WTC11 (cell line): Measurements from ENCODE around the gene IFITM5. TPM values are rescaled to one million over a fixed set of nuclear protein-coding genes. Genes with fewer than 3 reads are reported as not detected.
A peak's percentile ranks its signal among the peaks of the same experiment; 100 is the strongest.

Experiments
- ATAC-seq: fragments of 200-7000 bp; cut with Tn5 transposase; 2 replicates; pipeline ENCODE4 v1.10.0; 2021; ENCODE audit warnings: mild to moderate bottlenecking, moderate library complexity
- CTCF ChIA-PET: fragments of 300-600 bp; sonication (Branson Sonifier 250); formaldehyde crosslinking; loops from one replicate; lab custom pipeline; 2021; ENCODE audit warnings: antibody characterized with exemption; lab: Charles Lee
- POLR2A ChIA-PET: fragments of 350-600 bp; sonication (Branson Sonifier 250); formaldehyde crosslinking; loops from one replicate; lab custom pipeline; 2021; ENCODE audit warnings: antibody characterized with exemption; lab: Charles Lee
- DNase-seq: peaks from one replicate; pipeline ENCODE4 v3.0.0; 2021; ENCODE audit warnings: low spot score
- H3K27ac Mint-ChIP-seq: 2 replicates; pipeline ENCODE4 v1.8.0; 2021; ENCODE audit warnings: mixed read lengths
- H3K27me3 Mint-ChIP-seq: 2 replicates; pipeline ENCODE4 v1.8.0; 2021; ENCODE audit warnings: low read depth, mild to moderate bottlenecking, moderate library complexity, mixed read lengths
- H3K36me3 Mint-ChIP-seq: 2 replicates; pipeline ENCODE4 v1.8.0; 2021; ENCODE audit warnings: mixed read lengths
- H3K4me1 Mint-ChIP-seq: 2 replicates; pipeline ENCODE4 v1.8.0; 2022; ENCODE audit warnings: mixed read lengths
- H3K4me3 Mint-ChIP-seq: 2 replicates; pipeline ENCODE4 v1.8.0; 2021; ENCODE audit warnings: mild to moderate bottlenecking, moderate library complexity, mixed read lengths
- H3K9me3 Mint-ChIP-seq: 2 replicates; pipeline ENCODE4 v1.8.0; 2021; ENCODE audit warnings: mixed read lengths
- HMGA2 ChIP-seq: fragments of 250-450 bp; sonication (Bioruptor Pico); IDR thresholded peaks from 2 replicates; pipeline ENCODE4 v1.4.0; 2021; ENCODE audit warnings: mild to moderate bottlenecking, moderate library complexity
- NR2C2 ChIP-seq: sonication (generic); formaldehyde crosslinking; IDR thresholded peaks from 2 replicates; pipeline ENCODE4 v1.8.0; 2022; ENCODE audit warnings: mild to moderate bottlenecking, missing genetic modification reagents
- RORB ChIP-seq: fragments of 250-450 bp; sonication (Bioruptor Pico); IDR thresholded peaks from 2 replicates; pipeline ENCODE4 v1.9.0; 2021; ENCODE audit warnings: mild to moderate bottlenecking
- SP1 ChIP-seq: sonication (generic); formaldehyde crosslinking; conservative IDR thresholded peaks from 2 replicates; pipeline ENCODE4 v1.8.1; 2022; ENCODE audit warnings: missing genetic modification reagents
- TEAD1 ChIP-seq: sonication (generic); formaldehyde crosslinking; IDR thresholded peaks from 2 replicates; pipeline ENCODE4 v1.8.0; 2022; ENCODE audit warnings: mild to moderate bottlenecking, missing genetic modification reagents
- TEAD4 ChIP-seq: sonication (generic); formaldehyde crosslinking; IDR thresholded peaks from 2 replicates; pipeline ENCODE4 v1.8.0; 2022; ENCODE audit warnings: mild to moderate bottlenecking, missing genetic modification reagents
- ZNF138 ChIP-seq: sonication (generic); formaldehyde crosslinking; conservative IDR thresholded peaks from 2 replicates; pipeline ENCODE4 v1.8.1; 2022; ENCODE audit warnings: mild to moderate bottlenecking, moderate library complexity, missing genetic modification reagents
- ZNF232 ChIP-seq: sonication (generic); formaldehyde crosslinking; IDR thresholded peaks from 2 replicates; pipeline ENCODE4 v1.8.0; 2022; ENCODE audit warnings: mild to moderate bottlenecking, missing genetic modification reagents
- ZNF416 ChIP-seq: fragments of 250-450 bp; sonication (Bioruptor Pico); IDR thresholded peaks from 2 replicates; pipeline ENCODE4 v1.9.0; 2021; ENCODE audit warnings: mild to moderate bottlenecking, inconsistent platforms
- total RNA-seq: library from RNA; stranded (reverse); gene quantifications from 3 replicates; pipeline ENCODE4 v1.2.3, GENCODE V29; 2021
- TF ChIP-seq, protein P1 (sequence below): sonication (generic); formaldehyde crosslinking; IDR thresholded peaks from 2 replicates; pipeline ENCODE4 v1.8.1; 2022; ENCODE audit warnings: mild to moderate bottlenecking, missing genetic modification reagents, moderate library complexity, borderline replicate concordance
- TF ChIP-seq, protein P2 (sequence below): fragments of 250-450 bp; sonication (Bioruptor Pico); IDR thresholded peaks from 2 replicates; pipeline ENCODE4 v1.9.0; 2021; ENCODE audit warnings: mild to moderate bottlenecking
- TF ChIP-seq, protein P3 (sequence below): fragments of 250-450 bp; sonication (Bioruptor Pico); IDR thresholded peaks from 2 replicates; pipeline ENCODE4 v1.8.0; 2021; ENCODE audit warnings: mild to moderate bottlenecking
- TF ChIP-seq, protein P4 (sequence below): sonication (generic); formaldehyde crosslinking; IDR thresholded peaks from 2 replicates; pipeline ENCODE4 v1.8.1; 2022; ENCODE audit warnings: missing genetic modification reagents, borderline replicate concordance
- TF ChIP-seq, protein P5 (sequence below): sonication (generic); formaldehyde crosslinking; IDR thresholded peaks from 2 replicates; pipeline ENCODE4 v1.8.1; 2022; ENCODE audit warnings: mild to moderate bottlenecking, moderate library complexity, missing genetic modification reagents
- TF ChIP-seq, protein P6 (sequence below): sonication (generic); formaldehyde crosslinking; IDR thresholded peaks from 2 replicates; pipeline ENCODE4 v1.8.1; 2023; ENCODE audit warnings: mild to moderate bottlenecking, moderate library complexity, missing genetic modification reagents

Gene IFITM5
- total RNA-seq, 1 experiment from 2014 or later, result not detected

DNA sequence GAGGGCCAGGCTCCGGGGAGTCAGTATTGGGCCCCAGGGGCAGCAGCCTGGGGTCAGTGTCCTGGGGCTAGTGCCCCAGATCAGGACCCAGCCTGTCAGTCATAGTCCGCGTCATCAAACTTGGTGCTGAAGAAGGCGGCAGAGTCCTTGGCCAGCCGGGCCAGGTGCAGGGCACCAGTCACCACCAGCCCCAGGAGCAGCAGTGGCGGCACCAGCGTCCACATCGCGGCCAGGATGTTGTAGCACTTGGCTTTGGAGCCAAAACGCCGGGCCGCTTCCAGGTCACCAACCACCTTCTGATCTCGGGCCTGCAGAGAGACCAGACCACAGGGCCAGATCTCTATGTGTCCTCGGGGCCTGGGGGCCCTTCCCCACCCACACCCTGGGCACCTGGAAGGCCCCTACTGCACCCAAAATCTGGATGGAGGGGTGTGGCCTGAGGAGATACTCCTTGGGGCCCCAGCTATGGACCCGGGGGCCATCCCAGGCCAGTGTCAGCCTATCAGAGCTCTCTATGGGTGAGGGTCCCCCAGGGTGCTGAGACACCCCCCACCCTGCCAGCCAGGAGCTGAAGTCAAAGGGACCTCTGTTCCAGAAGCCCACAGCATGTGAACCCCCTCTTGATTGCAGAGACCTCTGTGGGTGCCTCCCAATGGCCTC, 790 bp downstream of the IFITM5 start:
- Mint-ChIP-seq H3K36me3 (peaks cover 4% of the 10 kb centered on the region; the same call in 1 of the 2 replicates), H3K27ac (no peak overlapping the region), H3K4me1 (peaks cover 41% of the 10 kb centered on the region), H3K9me3 (no peaks in the 10 kb centered on the region), H3K27me3 (no peaks in the 10 kb centered on the region), H3K4me3 (no peak overlapping the region)
- POLR2A ChIA-PET, result interaction anchor here (0.5 to 1.4 kb wide), 5 partner anchors 16 to 118 kb away, joined by 3 to 4 read pairs (median 3); no protein-coding TSS in a partner anchor
- TF ChIP-seq, protein P1, sequence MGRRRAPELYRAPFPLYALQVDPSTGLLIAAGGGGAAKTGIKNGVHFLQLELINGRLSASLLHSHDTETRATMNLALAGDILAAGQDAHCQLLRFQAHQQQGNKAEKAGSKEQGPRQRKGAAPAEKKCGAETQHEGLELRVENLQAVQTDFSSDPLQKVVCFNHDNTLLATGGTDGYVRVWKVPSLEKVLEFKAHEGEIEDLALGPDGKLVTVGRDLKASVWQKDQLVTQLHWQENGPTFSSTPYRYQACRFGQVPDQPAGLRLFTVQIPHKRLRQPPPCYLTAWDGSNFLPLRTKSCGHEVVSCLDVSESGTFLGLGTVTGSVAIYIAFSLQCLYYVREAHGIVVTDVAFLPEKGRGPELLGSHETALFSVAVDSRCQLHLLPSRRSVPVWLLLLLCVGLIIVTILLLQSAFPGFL (CRISPR knock-in tag), result no peak
- TF ChIP-seq SP1 (CRISPR knock-in tag) (0 out of 2 replicates have a peak, but pooled peaks have one; percentile 45), NR2C2 (CRISPR knock-in tag) (no peak)
- TF ChIP-seq, protein P2, sequence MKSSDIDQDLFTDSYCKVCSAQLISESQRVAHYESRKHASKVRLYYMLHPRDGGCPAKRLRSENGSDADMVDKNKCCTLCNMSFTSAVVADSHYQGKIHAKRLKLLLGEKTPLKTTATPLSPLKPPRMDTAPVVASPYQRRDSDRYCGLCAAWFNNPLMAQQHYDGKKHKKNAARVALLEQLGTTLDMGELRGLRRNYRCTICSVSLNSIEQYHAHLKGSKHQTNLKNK (CRISPR knock-in tag), result peak; percentile 50; the same call in 1 of the 2 replicates
- TF ChIP-seq, protein P3, sequence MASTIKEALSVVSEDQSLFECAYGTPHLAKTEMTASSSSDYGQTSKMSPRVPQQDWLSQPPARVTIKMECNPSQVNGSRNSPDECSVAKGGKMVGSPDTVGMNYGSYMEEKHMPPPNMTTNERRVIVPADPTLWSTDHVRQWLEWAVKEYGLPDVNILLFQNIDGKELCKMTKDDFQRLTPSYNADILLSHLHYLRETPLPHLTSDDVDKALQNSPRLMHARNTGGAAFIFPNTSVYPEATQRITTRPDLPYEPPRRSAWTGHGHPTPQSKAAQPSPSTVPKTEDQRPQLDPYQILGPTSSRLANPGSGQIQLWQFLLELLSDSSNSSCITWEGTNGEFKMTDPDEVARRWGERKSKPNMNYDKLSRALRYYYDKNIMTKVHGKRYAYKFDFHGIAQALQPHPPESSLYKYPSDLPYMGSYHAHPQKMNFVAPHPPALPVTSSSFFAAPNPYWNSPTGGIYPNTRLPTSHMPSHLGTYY (CRISPR knock-in tag), result peak; percentile 13; the same call in 1 of the 2 replicates
- DNase-seq (peak; percentile 24), ATAC-seq (no peak)
- CTCF ChIA-PET, result interaction anchor here (1.0 kb wide), 2 partner anchors 19 to 57 kb away, joined by 3 read pairs; no protein-coding TSS in a partner anchor

DNA sequence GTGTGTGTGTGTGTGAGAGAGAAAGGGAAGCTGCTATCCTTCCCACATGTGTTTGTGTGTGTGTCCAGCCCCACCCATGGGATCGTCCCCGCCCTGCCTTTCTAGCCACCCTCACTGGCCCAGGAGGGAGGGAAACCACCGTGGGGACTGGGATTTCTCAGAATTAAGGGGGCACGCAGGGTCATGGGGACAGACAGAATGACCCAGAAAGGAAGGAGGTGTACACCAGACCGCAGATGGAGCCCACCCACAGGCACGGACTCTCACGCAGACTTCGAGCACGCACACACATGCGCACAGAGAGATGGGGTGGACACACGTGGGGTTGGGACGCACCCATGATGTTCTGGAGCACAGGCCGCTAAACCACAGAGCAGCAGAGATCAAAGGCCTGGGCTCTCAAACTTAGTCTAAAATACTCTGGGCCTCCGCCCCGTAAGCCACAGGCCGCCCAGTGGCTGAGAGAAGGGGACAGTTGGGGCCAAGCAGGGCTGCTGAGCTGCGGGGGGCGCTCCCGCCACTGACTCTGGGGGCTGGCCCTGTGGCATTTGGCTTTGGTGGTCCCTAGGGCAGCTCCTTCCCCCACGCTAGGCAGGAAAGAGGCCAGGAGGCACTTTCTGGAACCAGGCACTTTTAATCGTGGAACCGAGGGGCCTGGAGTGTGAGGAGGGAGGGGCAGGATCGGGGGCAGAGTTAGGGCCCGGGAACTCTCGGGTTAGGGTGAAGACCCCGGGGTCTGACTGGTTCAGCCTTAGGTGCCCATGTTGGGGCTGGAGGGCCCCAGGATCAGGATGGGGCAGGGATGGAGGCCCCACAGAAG, 1.5 kb downstream of the IFITM5 start:
- H3K27ac Mint-ChIP-seq, result peak overlapping the region; percentile 96
- POLR2A ChIA-PET, result interaction anchor here (0.5 to 1.4 kb wide), 2 partner anchors 17 to 71 kb away, joined by 3 to 4 read pairs; no protein-coding TSS in a partner anchor

DNA sequence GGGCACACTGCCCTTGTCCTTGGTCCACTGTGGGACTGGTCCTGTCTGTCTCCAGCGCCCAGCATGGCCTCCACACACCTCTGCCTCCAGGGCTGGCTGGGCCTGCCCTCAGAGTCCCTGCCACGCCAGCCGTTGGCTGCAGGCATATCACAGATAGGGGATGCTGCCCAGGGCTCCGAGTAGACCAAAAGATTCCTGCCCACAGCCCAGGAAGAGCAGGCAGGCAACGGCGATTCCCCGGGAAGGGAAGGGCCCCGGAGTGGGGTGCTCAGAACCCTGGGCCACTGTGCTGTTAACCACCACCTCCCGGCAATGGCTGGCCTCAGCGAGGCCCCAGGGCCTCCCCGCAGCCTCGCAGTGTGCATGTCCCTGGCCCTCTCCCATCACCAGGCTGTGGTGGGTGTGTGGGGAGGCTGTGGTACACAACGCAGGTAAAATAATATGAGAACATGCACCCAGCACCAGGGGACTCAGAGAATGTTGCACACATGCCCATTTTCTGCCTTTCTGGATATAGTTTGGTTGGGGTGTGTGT, 2.2 kb downstream of the IFITM5 start:
- Mint-ChIP-seq H3K4me1 (peaks cover 28% of the 10 kb centered on the region), H3K36me3 (peaks cover 9% of the 10 kb centered on the region; the same call in 1 of the 2 replicates), H3K4me3 (no peak overlapping the region), H3K27me3 (no peaks in the 10 kb centered on the region), H3K27ac (peak overlapping the region; percentile 96), H3K9me3 (no peaks in the 10 kb centered on the region)
- ChIA-PET POLR2A (no interaction called here), CTCF (no interaction called here)
- DNase-seq (peak; percentile 16), ATAC-seq (no peak)
- TF ChIP-seq ZNF232 (CRISPR knock-in tag), result no peak
- TF ChIP-seq, all 79 proteins: peak for 0

More for the DNA sequence above, 1.5 kb downstream of the IFITM5 start:
- DNase-seq (peak; percentile 21), ATAC-seq (peak; percentile 7; the same call in 1 of the 2 replicates)
- no peaks in the 10 kb centered on the region for H3K27me3 Mint-ChIP-seq
- H3K9me3 Mint-ChIP-seq, result no peaks in the 10 kb centered on the region
- CTCF ChIA-PET, result interaction anchor here (1.0 kb wide), 2 partner anchors 19 to 58 kb away, joined by 3 read pairs; no protein-coding TSS in a partner anchor
- no peak overlapping the region for H3K4me3 Mint-ChIP-seq
- TF ChIP-seq TEAD1 (CRISPR knock-in tag), result no peak
- peaks cover 6% of the 10 kb centered on the region; the same call in 1 of the 2 replicates for H3K36me3 Mint-ChIP-seq
- H3K4me1 Mint-ChIP-seq, result peaks cover 33% of the 10 kb centered on the region

DNA sequence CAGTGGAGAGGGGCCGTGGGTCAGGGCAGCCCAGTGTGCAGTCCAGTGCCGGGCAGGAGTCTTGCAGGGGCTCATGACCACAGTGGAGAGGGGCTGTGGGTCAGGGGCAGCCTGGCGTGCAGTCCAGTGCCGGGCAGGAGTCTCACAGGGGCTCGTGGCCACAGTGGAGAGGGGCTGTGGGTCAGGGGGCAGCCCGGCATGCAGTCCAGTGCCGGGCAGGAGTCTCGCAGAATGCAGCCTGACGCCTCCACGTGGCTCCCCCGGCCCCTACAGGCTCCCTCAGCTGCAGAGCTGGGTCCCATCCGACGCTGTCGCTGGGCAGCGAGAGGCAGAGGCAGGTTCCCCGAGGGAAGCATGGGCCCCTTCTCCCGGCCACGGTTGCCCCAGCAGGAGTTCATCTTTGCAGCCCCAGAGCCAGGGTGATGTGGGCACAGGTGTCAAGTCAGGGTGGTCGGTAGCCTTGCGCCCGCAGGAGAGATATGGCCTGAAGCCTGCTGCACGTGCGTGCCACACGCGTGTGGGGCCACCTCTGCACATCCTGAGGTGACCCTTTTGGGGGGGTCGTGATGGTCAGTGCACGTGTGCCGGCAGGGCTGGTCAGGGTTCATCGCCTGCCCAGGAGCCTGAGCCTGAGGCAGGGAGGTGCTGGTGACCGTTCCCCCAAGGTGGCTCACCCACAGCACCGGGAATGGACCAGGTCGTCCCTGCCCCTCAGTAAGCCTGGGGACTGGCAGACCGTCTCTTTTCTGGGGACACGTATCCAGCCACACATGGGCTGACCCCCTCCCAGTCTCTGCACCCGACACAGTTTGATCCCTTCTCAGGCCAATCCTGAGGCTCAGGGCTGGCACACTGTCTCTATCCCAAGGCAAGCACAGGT, 2.9 kb downstream of the IFITM5 start:
- Mint-ChIP-seq H3K4me1 (peaks cover 27% of the 10 kb centered on the region), H3K27ac (no peak overlapping the region), H3K9me3 (no peaks in the 10 kb centered on the region), H3K27me3 (no peaks in the 10 kb centered on the region), H3K36me3 (peaks cover 12% of the 10 kb centered on the region; the same call in 1 of the 2 replicates), H3K4me3 (no peak overlapping the region)
- ChIA-PET POLR2A (no interaction called here), CTCF (interaction anchor here (2.2 to 3.6 kb wide), 2 partner anchors 9 to 46 kb away, joined by 6 to 15 read pairs; no protein-coding TSS in a partner anchor)
- DNase-seq (peak; percentile 20), ATAC-seq (no peak)
- no peak for TF ChIP-seq RORB (CRISPR knock-in tag)
- TF ChIP-seq, protein P4, sequence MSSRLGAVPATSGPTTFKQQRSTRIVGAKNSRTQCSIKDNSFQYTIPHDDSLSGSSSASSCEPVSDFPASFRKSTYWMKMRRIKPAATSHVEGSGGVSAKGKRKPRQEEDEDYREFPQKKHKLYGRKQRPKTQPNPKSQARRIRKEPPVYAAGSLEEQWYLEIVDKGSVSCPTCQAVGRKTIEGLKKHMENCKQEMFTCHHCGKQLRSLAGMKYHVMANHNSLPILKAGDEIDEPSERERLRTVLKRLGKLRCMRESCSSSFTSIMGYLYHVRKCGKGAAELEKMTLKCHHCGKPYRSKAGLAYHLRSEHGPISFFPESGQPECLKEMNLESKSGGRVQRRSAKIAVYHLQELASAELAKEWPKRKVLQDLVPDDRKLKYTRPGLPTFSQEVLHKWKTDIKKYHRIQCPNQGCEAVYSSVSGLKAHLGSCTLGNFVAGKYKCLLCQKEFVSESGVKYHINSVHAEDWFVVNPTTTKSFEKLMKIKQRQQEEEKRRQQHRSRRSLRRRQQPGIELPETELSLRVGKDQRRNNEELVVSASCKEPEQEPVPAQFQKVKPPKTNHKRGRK (CRISPR knock-in tag), result no peak
- TF ChIP-seq, protein P5, sequence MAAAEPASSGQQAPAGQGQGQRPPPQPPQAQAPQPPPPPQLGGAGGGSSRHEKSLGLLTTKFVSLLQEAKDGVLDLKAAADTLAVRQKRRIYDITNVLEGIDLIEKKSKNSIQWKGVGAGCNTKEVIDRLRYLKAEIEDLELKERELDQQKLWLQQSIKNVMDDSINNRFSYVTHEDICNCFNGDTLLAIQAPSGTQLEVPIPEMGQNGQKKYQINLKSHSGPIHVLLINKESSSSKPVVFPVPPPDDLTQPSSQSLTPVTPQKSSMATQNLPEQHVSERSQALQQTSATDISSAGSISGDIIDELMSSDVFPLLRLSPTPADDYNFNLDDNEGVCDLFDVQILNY (CRISPR knock-in tag), result no peak
- TF ChIP-seq ZNF138 (CRISPR knock-in tag), result no peak
- TF ChIP-seq, protein P6, sequence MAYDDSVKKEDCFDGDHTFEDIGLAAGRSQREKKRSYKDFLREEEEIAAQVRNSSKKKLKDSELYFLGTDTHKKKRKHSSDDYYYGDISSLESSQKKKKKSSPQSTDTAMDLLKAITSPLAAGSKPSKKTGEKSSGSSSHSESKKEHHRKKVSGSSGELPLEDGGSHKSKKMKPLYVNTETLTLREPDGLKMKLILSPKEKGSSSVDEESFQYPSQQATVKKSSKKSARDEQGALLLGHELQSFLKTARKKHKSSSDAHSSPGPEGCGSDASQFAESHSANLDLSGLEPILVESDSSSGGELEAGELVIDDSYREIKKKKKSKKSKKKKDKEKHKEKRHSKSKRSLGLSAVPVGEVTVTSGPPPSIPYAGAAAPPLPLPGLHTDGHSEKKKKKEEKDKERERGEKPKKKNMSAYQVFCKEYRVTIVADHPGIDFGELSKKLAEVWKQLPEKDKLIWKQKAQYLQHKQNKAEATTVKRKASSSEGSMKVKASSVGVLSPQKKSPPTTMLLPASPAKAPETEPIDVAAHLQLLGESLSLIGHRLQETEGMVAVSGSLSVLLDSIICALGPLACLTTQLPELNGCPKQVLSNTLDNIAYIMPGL, result no peak
- TF ChIP-seq HMGA2 (CRISPR knock-in tag), result no peak
- no peak for TF ChIP-seq ZNF416 (CRISPR knock-in tag)
- no peak for TF ChIP-seq TEAD4 (CRISPR knock-in tag)
